OCI-LY7 (cell line): ENCODE results near the gene COQ9. TPM values are rescaled to one million over a fixed set of nuclear protein-coding genes. Genes with fewer than 3 reads are reported as not detected.

Experiments used
- BruUV-seq: library from RNA; stranded (reverse); fragments of 400-500 nt; replicated peaks from 2 replicates; lab custom pipeline; 2021; lab: Mats Ljungman, UMichigan
- CTCF ChIA-PET: fragments of 300-600 bp; sonication (Branson Sonifier 250); formaldehyde crosslinking; loops from one replicate; lab custom pipeline; 2022; ENCODE audit warnings: antibody characterized with exemption; ENCODE audit not compliant: unreplicated experiment; lab: Charles Lee
- POLR2A ChIA-PET: fragments of 300-600 bp; sonication (Branson Sonifier 250); formaldehyde crosslinking; loops from one replicate; lab custom pipeline; 2022; ENCODE audit warnings: antibody characterized with exemption; lab: Charles Lee
- DNase-seq: peaks from one replicate; pipeline ENCODE4 v3.0.0-alpha.2; 2015; ENCODE audit warnings: low spot score
- H2AFZ ChIP-seq: fragments of 200-600 bp; sonication (generic), shearing (Covaris generic); 2 replicates; pipeline ENCODE4 v1.6.1; 2014; ENCODE audit warnings: mild to moderate bottlenecking, antibody characterized with exemption, low read length, moderate library complexity
- H3K27ac ChIP-seq: fragments of 200-600 bp; sonication (generic); 2 replicates; pipeline ENCODE4 v1.5.1; 2014; ENCODE audit warnings: mixed run types, low read depth, mild to moderate bottlenecking, moderate library complexity, low read length, inconsistent platforms; ENCODE audit not compliant: poor library complexity, severe bottlenecking
- H3K36me3 ChIP-seq: fragments of 200-600 bp; sonication (generic); 2 replicates; pipeline ENCODE4 v1.6.1; 2014; ENCODE audit warnings: mild to moderate bottlenecking, antibody characterized with exemption, low read length, moderate library complexity, mixed read lengths; ENCODE audit not compliant: insufficient read depth
- H3K4me1 ChIP-seq: fragments of 200-600 bp; sonication (generic); 2 replicates; pipeline ENCODE4 v1.5.1; 2014; ENCODE audit warnings: mild to moderate bottlenecking, low read length; ENCODE audit not compliant: insufficient read depth, poor library complexity, severe bottlenecking
- H3K4me2 ChIP-seq: fragments of 200-600 bp; sonication (generic); 2 replicates; pipeline ENCODE4 v1.6.1; 2014; ENCODE audit warnings: mild to moderate bottlenecking, low read length
- H3K4me3 ChIP-seq: fragments of 200-600 bp; sonication (generic); 2 replicates; pipeline ENCODE4 v1.5.1; 2014; ENCODE audit warnings: mild to moderate bottlenecking, low read depth, low read length; ENCODE audit not compliant: poor library complexity, severe bottlenecking
- H3K79me2 ChIP-seq: fragments of 200-600 bp; sonication (generic); 2 replicates; pipeline ENCODE4 v1.6.1; 2016; ENCODE audit warnings: low read depth, mild to moderate bottlenecking, low read length, moderate library complexity, mixed read lengths; ENCODE audit not compliant: insufficient read depth
- H3K9me2 ChIP-seq: fragments of 200-600 bp; sonication (generic); 2 replicates; pipeline ENCODE4 v1.6.1; 2016; ENCODE audit warnings: mild to moderate bottlenecking, low read length, mixed read lengths; ENCODE audit not compliant: insufficient read depth
- H3K9me3 ChIP-seq: fragments of 200-600 bp; sonication (generic); 2 replicates; pipeline ENCODE4 v1.6.1; 2014; ENCODE audit warnings: mild to moderate bottlenecking, mixed run types, low read length, mixed read lengths
- H4K20me1 ChIP-seq: fragments of 200-600 bp; sonication (generic); 2 replicates; pipeline ENCODE4 v1.6.1; 2014; ENCODE audit warnings: mild to moderate bottlenecking, antibody characterized with exemption, low read length, moderate library complexity, mixed read lengths; ENCODE audit not compliant: insufficient read depth
- CTCF ChIP-seq: fragments of 200-600 bp; sonication (generic); conservative IDR thresholded peaks from 2 replicates; pipeline ENCODE4 v1.5.1; 2014; ENCODE audit warnings: mild to moderate bottlenecking, antibody characterized with exemption, low read length, moderate library complexity, mixed read lengths
- EZH2phosphoT487 ChIP-seq: fragments of 200-600 bp; sonication (generic); IDR thresholded peaks from 2 replicates; pipeline ENCODE4 v1.6.1; 2018; ENCODE audit warnings: low read depth, borderline replicate concordance, mild to moderate bottlenecking, mixed run types, antibody characterized with exemption, low read length, moderate library complexity, mixed read lengths
- intact Hi-C: fragments of 100-400 bp; cut with micrococcal nuclease; formaldehyde crosslinking; loops from one replicate; pipeline ENCODE4 v1.10.0; 2022; ENCODE audit not compliant: unreplicated experiment
- total RNA-seq, 2 experiments: library from RNA; depleted of rRNA in 1 of 2; stranded (reverse); fragments of >200 nt in 1 of 2; shearing (Covaris generic) in 1 of 2; gene quantifications; 2 replicates each; pipeline ENCODE4 v1.2.3, GENCODE V29; 2014 to 2022

COQ9 gene
- total RNA-seq, 2 experiments from 2014 or later: 30.5 to 45.2 TPM

- intact Hi-C loops: no loop called here
- H3K4me2 ChIP-seq: no peak overlapping the region
- H3K79me2 ChIP-seq: no peaks in the 10 kb centered on the region
- ChIA-PET CTCF (no interaction called here), POLR2A (interaction anchor here (1.1 to 1.3 kb wide), 2 partner anchors 17 to 41 kb away, joined by 3 read pairs; no protein-coding TSS in a partner anchor)
- no peak overlapping the region for H3K27ac ChIP-seq
- H3K9me2 ChIP-seq: no peaks in the 10 kb centered on the region
- no peak overlapping the region for H3K4me3 ChIP-seq
- H2AFZ ChIP-seq: no peak overlapping the region
- no TSS peak for BruUV-seq
- H3K36me3 ChIP-seq: no peaks in the 10 kb centered on the region
- peaks cover 9% of the 10 kb centered on the region for H3K4me1 ChIP-seq
- no peaks in the 10 kb centered on the region for H3K9me3 ChIP-seq
- TF ChIP-seq EZH2phosphoT487 (no peak), CTCF (no peak)
- H4K20me1 ChIP-seq: no peaks in the 10 kb centered on the region
- no peak for DNase-seq
These were observed 34.1 kb downstream of the COQ9 start for GRCh38 chr16:57481421-57481820.

- ChIA-PET POLR2A (interaction anchor here (0.9 kb wide), 1 partner anchor 43 kb away, joined by 5 read pairs; no protein-coding TSS in a partner anchor), CTCF (no interaction called here)
- no peak for TF ChIP-seq CTCF
- no peak for TF ChIP-seq EZH2phosphoT487
- Histone ChIP-seq H3K9me3 (no peaks in the 10 kb centered on the region), H3K36me3 (no peaks in the 10 kb centered on the region), H3K4me3 (no peak overlapping the region), H3K27ac (no peak overlapping the region), H3K4me1 (peaks cover 5% of the 10 kb centered on the region), H3K4me2 (no peak overlapping the region), H4K20me1 (no peaks in the 10 kb centered on the region), H3K79me2 (no peaks in the 10 kb centered on the region), H3K9me2 (no peaks in the 10 kb centered on the region), H2AFZ (no peak overlapping the region)
- intact Hi-C loops: no loop called here
- DNase-seq: no peak
- no TSS peak for BruUV-seq
These were observed 35.7 kb downstream of the COQ9 start for GRCh38 chr16:57482845-57483545.
